ENCODE results near the gene DNAJC5.

- no peak for TF ChIP-seq REST (IDR thresholded peaks at IDR 0.05; ENCODE audit: insufficient read depth in 1 of 2, low read depth in 2 of 2, low read length in 1 of 2)
- no peak for TF ChIP-seq CTCF (IDR thresholded peaks at IDR 0.05)
- no peak for TF ChIP-seq TCF7L2 (IDR thresholded peaks at IDR 0.05; ENCODE audit: low read depth, low read length)
Measured at GRCh38 chr20:63861365-63861934, 33.5 kb upstream of the DNAJC5 start, which contains the start of gene ABHD16B.

Measured in Panc1 (cell line).